Activated naive CD8-positive, alpha-beta T cell treated with anti-CD3 and anti-CD28 coated beads, Interleukin-2, amount 10 ng/mL, durations not matched to agents 7 days and 5 days (primary cell): ENCODE results near the gene RPN2. TPM values are rescaled to one million over a fixed set of nuclear protein-coding genes. Genes with fewer than 3 reads are reported as not detected.

ENCODE experiments used
- ATAC-seq: fragments of 150-1000 bp; cut with Tn5 transposase; one replicate; pipeline ENCODE4 v1.10.0; 2021; ENCODE audit warnings: low read depth, moderate library complexity
- POLR2A ChIA-PET: fragments of 350-600 bp; sonication (Branson Sonifier 250); formaldehyde crosslinking; loops from one replicate; lab custom pipeline; 2021; ENCODE audit warnings: antibody characterized with exemption; lab: Charles Lee
- DNase-seq: peaks from one replicate; pipeline ENCODE4 v3.0.0; 2021
- H3K27ac Mint-ChIP-seq: one replicate; pipeline ENCODE4 v1.8.0; 2022; ENCODE audit warnings: mild to moderate bottlenecking, mixed read lengths
- H3K27me3 Mint-ChIP-seq: one replicate; pipeline ENCODE4 v1.8.0; 2022; ENCODE audit warnings: mild to moderate bottlenecking, moderate library complexity, mixed read lengths
- H3K36me3 Mint-ChIP-seq: one replicate; pipeline ENCODE4 v1.8.0; 2021; ENCODE audit warnings: mild to moderate bottlenecking, mixed read lengths
- H3K4me1 Mint-ChIP-seq: one replicate; pipeline ENCODE4 v1.8.0; 2021; ENCODE audit warnings: mixed read lengths
- H3K4me3 Mint-ChIP-seq: one replicate; pipeline ENCODE4 v1.8.0; 2022; ENCODE audit warnings: mild to moderate bottlenecking, moderate library complexity, mixed read lengths
- H3K9me3 Mint-ChIP-seq: one replicate; pipeline ENCODE4 v1.8.0; 2021; ENCODE audit warnings: mixed read lengths
- total RNA-seq, 2 experiments: library from RNA; stranded (reverse); gene quantifications; one replicate each; pipeline ENCODE4 v1.2.3, GENCODE V29; 2021

RPN2 gene
- total RNA-seq, 2 experiments from 2014 or later: 126 to 135 TPM

DNA sequence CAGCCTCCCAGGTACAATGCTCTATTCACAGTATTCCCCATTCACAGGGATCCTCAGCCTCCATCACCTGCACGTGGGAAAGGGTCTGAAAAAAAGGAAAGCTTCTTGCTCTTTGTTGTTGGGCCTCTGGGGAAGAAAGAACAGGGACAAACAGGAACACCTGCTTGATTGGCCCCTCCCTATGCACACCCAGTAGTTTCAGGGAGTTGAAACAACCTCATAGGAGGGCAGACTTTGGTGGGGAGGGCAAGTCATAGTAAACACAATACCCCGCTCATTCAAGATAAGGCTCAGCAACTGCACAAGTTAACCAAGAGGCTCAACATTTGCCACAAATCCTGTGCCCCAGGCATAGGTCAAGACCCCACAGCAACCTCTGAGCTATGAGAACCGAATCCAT lies 80.7 kb downstream of the RPN2 start:
- Mint-ChIP-seq H3K4me1 (no peaks in the 10 kb centered on the region), H3K9me3 (no peaks in the 10 kb centered on the region), H3K27ac (no peak overlapping the region), H3K4me3 (no peak overlapping the region), H3K36me3 (no peaks in the 10 kb centered on the region), H3K27me3 (peaks cover 5% of the 10 kb centered on the region)
- DNase-seq: no peak
- POLR2A ChIA-PET: no interaction called here
- ATAC-seq: no peak

DNA sequence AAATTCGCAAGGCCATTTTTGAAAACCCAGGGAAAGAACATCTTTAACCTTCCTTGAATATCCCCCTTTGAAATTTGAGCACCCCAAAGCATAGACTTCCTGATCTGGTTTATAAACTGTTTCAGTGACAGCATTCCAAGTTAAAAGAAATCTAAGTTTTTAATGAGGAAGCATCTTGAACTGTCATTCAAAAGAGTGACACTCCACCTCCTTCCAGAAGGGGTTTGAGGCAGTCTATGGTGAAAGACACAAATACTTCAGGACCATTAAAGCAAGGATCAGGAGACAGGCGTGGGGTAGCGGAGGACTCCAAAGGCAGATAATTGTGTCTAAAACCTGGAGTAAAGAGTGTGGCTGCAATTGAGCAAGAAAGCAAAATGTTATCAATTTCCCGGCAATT lies 81.8 kb downstream of the RPN2 start:
- Mint-ChIP-seq H3K27me3 (peaks cover 5% of the 10 kb centered on the region), H3K27ac (no peak overlapping the region), H3K4me1 (no peaks in the 10 kb centered on the region), H3K4me3 (no peak overlapping the region), H3K36me3 (no peaks in the 10 kb centered on the region), H3K9me3 (no peaks in the 10 kb centered on the region)
- DNase-seq (no peak), ATAC-seq (no peak)
- POLR2A ChIA-PET: no interaction called here

DNA sequence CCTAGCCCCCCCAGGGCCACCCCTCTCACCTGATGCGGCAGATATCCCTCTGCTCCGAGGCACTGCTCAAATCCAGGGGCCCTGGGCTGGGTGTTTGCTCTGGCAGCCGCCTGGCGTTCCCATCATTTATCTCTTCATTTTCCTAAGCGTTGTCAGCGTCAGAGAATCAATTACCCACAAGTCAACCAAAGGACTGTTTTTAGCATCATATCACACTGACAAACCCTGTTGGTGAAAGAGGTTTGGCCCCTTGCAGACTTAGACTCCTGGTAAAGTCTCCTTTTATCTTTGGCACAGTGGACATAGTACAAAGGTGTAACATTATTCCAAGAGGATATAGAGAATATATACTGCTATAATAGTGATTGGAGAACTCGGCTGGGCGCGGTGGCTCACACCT lies 82.6 kb downstream of the RPN2 start, which contains the start of gene GHRH:
TSS of gene GHRH (minus strand) at position 101 of the 400 bp plus-strand sequence. CDS start 4,925 bp downstream, outside the sequence.
- POLR2A ChIA-PET: no interaction called here
- Mint-ChIP-seq H3K27ac (no peak within 1 kb of the TSS), H3K4me1 (no peaks in the 10 kb centered on the region), H3K36me3 (no peaks in the 10 kb centered on the region), H3K4me3 (no peak within 1 kb of the TSS), H3K27me3 (peaks cover 5% of the 10 kb centered on the region), H3K9me3 (no peaks in the 10 kb centered on the region)
- ATAC-seq (no peak), DNase-seq (no peak)

DNA sequence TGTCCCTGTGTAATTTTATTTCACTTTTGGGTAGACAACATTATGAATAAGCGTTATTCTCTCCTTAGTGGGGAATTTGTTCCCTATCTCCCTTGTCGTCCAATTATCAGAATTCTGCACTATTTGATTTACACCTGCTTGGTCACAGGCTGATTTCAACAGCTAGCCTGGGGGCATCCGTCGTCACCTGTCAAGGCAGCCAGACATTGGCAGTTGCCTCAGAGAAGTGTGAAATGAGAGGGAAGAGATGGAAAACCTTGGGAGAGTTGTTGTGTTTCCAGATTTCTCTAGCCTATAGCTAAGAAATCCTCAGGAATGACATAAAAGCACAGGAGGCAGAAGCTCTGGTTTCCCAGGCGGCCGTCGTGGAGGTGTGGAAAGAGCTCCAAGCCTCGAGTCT lies 83.4 kb downstream of the RPN2 start:
- Mint-ChIP-seq H3K4me1 (peaks cover 2% of the 10 kb centered on the region), H3K4me3 (no peak overlapping the region), H3K9me3 (no peaks in the 10 kb centered on the region), H3K36me3 (no peaks in the 10 kb centered on the region), H3K27me3 (peaks cover 6% of the 10 kb centered on the region), H3K27ac (no peak overlapping the region)
- DNase-seq (no peak), ATAC-seq (no peak)
- POLR2A ChIA-PET: no interaction called here

DNA sequence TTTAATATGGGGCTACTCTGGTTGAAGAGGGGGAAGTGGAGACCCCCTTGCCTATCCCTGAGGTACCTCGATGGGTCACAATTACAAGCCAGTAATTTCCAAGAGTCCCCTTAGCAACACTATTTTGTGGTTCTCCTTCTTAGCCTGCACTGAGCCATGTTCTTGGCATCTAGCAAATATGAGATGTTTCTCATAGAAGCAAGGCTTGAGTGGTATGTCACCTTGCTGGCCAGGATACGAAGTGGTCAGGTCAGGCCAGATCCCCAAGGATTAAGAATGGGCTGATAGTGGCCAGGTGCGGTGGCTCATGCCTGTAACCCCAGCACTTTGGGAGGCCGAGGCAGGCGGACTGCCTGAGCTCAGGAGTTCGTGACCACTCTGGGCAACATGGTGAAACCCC lies 84.6 kb downstream of the RPN2 start:
- POLR2A ChIA-PET: no interaction called here
- Mint-ChIP-seq H3K27me3 (peaks cover 6% of the 10 kb centered on the region), H3K27ac (no peak overlapping the region), H3K4me3 (no peak overlapping the region), H3K36me3 (no peaks in the 10 kb centered on the region), H3K4me1 (peaks cover 2% of the 10 kb centered on the region), H3K9me3 (no peaks in the 10 kb centered on the region)
- ATAC-seq (no peak), DNase-seq (no peak)

DNA sequence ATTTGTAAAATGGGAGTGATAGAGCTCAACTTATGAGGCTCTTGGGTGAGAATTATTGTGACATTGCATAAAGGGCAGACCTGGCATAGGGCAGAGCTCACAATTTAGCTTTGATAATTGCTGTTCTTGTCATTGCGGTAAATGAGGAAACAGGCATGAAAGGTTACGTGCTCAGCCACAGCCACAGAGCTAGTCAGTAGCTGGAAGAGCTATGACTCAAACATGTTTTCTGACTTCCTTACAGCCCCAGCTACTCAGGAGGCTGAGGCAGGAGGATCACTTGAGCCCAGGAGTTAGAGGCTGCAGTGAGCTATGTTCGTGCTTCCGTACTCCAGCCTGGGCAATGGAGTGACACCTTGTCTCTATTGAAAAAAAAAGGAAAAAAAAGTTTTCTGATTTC lies 86.0 kb downstream of the RPN2 start:
- Mint-ChIP-seq H3K27ac (no peak overlapping the region), H3K27me3 (peaks cover 2% of the 10 kb centered on the region), H3K36me3 (no peaks in the 10 kb centered on the region), H3K4me1 (peaks cover 4% of the 10 kb centered on the region), H3K9me3 (no peaks in the 10 kb centered on the region), H3K4me3 (no peak overlapping the region)
- POLR2A ChIA-PET: interaction anchor here (0.9 kb wide), 1 partner anchor 263 kb away, joined by 3 read pairs; no protein-coding TSS in a partner anchor
- DNase-seq (no peak), ATAC-seq (peak; percentile 72)

DNA sequence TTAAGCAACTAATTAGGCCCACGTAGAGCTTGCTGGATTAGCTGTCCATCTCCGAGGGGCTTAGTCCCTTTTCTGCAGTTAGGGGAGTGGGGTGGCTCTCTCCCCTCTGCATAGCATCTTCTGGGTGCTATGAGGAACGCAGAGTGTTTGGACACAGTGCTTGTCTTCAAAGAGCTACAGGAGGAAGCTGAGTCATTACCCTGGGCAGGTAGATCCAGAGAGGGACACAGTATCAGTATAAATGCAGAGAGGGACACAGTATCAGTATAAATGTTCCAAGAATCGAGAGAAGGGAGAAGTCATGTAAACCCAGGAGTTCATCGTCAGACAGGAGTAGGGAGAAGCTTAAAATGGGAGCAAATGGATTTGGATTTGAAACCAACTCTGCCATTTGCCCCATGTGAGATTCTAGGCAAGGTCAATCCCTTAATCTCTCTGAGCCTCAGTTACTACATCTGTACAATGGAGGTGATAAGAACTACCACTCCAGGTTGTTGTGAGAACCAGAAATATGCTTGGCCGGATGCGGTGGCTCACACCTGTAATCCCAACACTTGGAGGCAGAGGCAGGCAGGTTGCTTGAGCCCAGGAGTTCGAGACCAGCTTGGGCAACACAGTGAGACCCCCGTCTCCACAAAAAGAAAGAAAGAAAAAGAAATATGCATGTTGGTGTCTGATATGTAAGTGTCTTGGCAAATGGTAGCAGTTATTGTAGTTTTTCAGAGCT lies 88.0 kb downstream of the RPN2 start:
- Mint-ChIP-seq H3K9me3 (no peaks in the 10 kb centered on the region), H3K4me1 (peaks cover 4% of the 10 kb centered on the region), H3K27me3 (peaks cover 2% of the 10 kb centered on the region), H3K27ac (no peak overlapping the region), H3K36me3 (no peaks in the 10 kb centered on the region), H3K4me3 (no peak overlapping the region)
- DNase-seq: no peak
- ATAC-seq: no peak
- POLR2A ChIA-PET: no interaction called here

DNA sequence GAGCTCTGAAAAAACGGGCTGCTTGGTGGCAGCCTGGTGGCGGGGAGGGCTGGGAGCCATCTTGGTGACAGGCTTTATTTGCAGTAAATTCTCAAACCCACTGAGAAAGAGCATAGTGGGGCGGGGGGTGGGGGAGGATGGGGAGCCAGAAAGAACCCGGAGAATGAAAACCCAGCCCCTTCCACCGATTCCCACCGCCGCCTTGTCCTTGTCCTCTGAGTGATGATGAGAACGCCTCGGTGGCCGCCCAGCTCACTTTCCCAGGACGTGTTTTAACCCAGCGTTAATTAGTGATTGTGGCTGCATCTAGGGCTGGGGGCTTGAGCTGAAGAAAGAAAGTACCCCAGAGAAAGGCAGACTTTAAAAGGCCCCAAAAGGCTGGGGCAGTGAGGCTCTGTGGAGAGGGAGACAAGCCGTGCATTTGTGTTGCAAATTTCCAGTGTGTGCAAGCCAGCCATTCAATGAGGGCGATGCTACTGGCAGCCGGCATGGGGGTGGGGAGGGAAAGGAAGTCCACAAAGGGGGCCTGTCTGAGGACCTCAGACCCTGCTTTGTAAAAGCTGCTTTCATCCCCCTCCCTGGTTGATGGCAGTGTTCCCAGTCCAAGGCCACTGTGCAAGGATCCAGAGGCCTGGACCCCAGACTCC lies 88.7 kb downstream of the RPN2 start:
- ATAC-seq (no peak), DNase-seq (no peak)
- POLR2A ChIA-PET: no interaction called here
- H3K9me3 Mint-ChIP-seq: no peaks in the 10 kb centered on the region
- H3K27ac Mint-ChIP-seq: no peak overlapping the region
- peaks cover 4% of the 10 kb centered on the region for H3K4me1 Mint-ChIP-seq
- peaks cover 2% of the 10 kb centered on the region for H3K27me3 Mint-ChIP-seq
- H3K36me3 Mint-ChIP-seq: no peaks in the 10 kb centered on the region
- no peak overlapping the region for H3K4me3 Mint-ChIP-seq

DNA sequence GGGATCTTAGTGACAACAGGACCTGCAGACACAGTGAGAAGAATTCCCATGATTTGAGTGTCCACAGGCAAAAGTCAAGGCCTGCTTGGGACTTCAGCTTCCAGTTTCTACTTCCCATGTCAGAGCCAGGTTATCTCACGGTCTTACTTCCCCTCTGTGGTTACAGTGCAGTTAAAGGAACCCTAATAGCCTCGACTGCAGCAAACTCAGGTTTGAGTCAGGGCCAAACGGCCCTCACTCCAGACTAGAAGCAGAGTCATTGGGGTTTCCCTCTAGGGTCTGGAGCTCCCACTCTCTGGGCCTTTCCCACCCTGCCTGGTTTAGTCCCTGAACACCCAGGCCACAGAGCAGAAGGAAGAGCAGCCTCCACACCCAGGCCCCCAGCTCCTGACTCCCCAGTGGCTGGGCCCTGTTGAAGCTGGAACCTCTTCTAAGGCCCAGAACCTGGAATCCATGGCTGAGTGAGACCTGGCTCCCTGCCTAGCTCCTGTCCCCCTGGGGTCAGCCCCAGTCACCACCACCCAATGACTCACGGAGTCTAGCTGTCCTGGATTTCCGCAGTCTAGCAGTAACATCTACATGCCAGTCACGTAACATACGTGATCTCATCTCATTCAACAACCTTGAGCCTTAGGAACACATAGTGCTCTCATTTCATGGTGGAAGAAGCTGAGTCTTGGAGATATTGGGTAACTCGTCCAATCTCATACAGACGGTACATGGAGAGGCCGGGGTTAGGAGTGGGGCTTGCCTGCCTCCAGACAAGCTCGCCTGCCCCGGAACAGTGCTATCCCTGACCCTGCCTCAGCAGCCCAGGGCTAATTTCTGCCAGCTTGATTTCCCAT lies 91.7 kb downstream of the RPN2 start:
- POLR2A ChIA-PET: interaction anchor here (0.6 to 1.3 kb wide), 3 partner anchors 28 to 77 kb away, joined by 3 to 4 read pairs (median 3); no protein-coding TSS in a partner anchor
- Mint-ChIP-seq H3K9me3 (no peaks in the 10 kb centered on the region), H3K4me3 (no peak overlapping the region), H3K4me1 (peaks cover 4% of the 10 kb centered on the region), H3K27me3 (peaks cover 4% of the 10 kb centered on the region), H3K27ac (no peak overlapping the region), H3K36me3 (no peaks in the 10 kb centered on the region)
- no peak for DNase-seq
- ATAC-seq: no peak

DNA sequence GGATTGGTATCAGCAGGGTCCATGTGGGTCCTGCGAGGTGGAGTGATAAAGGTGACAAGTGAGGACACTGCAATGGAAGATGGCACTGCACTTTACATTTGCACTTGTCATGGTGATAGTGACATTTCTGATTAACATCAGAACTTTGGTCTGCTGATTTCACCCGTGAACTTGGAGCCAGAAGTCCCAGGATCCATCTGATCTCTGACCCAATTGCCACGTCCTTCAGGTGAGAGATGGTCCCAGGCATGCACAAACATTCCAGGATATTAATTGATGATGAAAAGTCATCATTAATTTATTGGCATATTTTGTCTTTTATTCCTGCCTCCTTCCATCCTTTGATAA lies 92.3 kb downstream of the RPN2 start:
- peaks cover 4% of the 10 kb centered on the region for H3K4me1 Mint-ChIP-seq
- ATAC-seq: no peak
- POLR2A ChIA-PET: interaction anchor here (1.3 kb wide), 1 partner anchor 73 kb away, joined by 3 read pairs; no protein-coding TSS in a partner anchor
- H3K27ac Mint-ChIP-seq: no peak overlapping the region
- no peaks in the 10 kb centered on the region for H3K9me3 Mint-ChIP-seq
- no peak overlapping the region for H3K4me3 Mint-ChIP-seq
- H3K27me3 Mint-ChIP-seq: peaks cover 4% of the 10 kb centered on the region
- DNase-seq: no peak
- H3K36me3 Mint-ChIP-seq: no peaks in the 10 kb centered on the region

DNA sequence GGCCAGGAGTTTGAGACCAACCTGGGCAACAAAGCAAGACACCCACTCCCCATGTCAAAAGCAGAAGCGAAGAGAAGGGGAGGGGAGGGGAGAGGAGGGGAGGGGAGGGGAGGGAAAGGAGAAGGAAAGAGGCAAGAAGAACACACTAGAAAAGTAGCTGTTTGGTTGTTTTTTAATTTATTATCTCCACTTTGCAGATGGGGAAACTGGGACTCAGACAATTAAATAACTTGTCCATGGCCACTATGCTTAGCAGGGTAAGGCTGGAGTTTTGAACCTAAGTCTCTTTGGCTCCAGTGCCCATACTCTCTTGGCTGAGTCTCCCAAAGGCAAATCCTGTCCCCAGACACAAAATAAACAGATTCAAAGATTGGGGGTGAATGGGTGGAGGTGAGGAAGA lies 94.9 kb downstream of the RPN2 start:
- H3K9me3 Mint-ChIP-seq: no peaks in the 10 kb centered on the region
- peaks cover 7% of the 10 kb centered on the region for H3K4me1 Mint-ChIP-seq
- H3K27me3 Mint-ChIP-seq: peaks cover 6% of the 10 kb centered on the region
- DNase-seq (no peak), ATAC-seq (no peak)
- no peak overlapping the region for H3K27ac Mint-ChIP-seq
- no peak overlapping the region for H3K4me3 Mint-ChIP-seq
- H3K36me3 Mint-ChIP-seq: no peaks in the 10 kb centered on the region
- POLR2A ChIA-PET: no interaction called here

DNA sequence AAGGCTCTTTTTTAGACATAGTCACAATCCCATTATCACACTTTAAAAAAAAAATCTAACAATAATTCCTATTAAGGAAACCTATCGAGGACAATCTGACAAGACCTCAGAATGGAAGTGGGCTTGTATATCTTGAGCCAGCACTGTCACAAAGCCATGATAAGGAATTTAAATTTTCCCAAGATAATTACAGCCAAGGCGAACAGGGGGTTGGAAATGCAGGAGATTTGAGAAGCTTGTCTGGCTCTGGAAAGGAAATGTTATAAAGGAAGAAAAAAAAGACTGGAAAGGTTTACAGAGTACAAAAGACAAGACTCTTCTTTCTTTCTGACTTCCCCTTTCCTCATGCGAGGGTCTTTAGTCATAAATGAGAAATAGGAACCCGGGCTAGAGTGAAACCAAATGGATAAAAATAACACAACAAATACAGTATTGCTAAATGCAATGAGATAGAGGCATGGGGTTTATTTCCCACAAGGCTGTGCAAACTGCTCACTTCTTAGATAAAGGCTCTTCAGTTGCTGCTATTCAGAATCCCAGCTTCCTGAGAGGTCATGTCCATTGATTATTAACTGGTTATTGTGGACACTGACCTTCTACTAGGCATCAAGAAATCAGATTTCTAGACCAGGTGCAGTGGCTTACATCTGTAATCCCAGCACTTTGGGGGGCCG lies 95.9 kb downstream of the RPN2 start:
- H3K27me3 Mint-ChIP-seq: peaks cover 6% of the 10 kb centered on the region
- H3K36me3 Mint-ChIP-seq: no peaks in the 10 kb centered on the region
- ATAC-seq (no peak), DNase-seq (no peak)
- no peak overlapping the region for H3K27ac Mint-ChIP-seq
- no peaks in the 10 kb centered on the region for H3K9me3 Mint-ChIP-seq
- H3K4me1 Mint-ChIP-seq: peaks cover 4% of the 10 kb centered on the region
- H3K4me3 Mint-ChIP-seq: no peak overlapping the region
- POLR2A ChIA-PET: no interaction called here
